PC-9 (cell line): ENCODE measurements around the gene ARRB1. TPM values are rescaled to one million over a fixed set of nuclear protein-coding genes. Genes with fewer than 3 reads are reported as not detected.

Experiments used
- BruUV-seq: library from RNA; stranded (reverse); fragments of 400-500 nt; replicated peaks from 2 replicates; lab custom pipeline; 2021; lab: Mats Ljungman, UMichigan
- CTCF ChIA-PET: fragments of 300-600 bp; sonication (Branson Sonifier 250); formaldehyde crosslinking; loops from one replicate; lab custom pipeline; 2022; ENCODE audit warnings: antibody characterized with exemption; lab: Charles Lee
- POLR2A ChIA-PET: fragments of 300-600 bp; sonication (Branson Sonifier 250); formaldehyde crosslinking; loops from one replicate; lab custom pipeline; 2022; ENCODE audit warnings: antibody characterized with exemption; ENCODE audit not compliant: unreplicated experiment; lab: Charles Lee
- DNase-seq, 2 experiments: peaks; one replicate each; pipeline versions ENCODE4 v3.0.0 to v3.0.0-alpha.2; 2015 to 2022; ENCODE audit warnings: mixed read lengths in 1 of 2
- H2AFZ ChIP-seq: fragments of 200-600 bp; sonication (generic); 2 replicates; pipeline ENCODE4 v1.8.1; 2017; ENCODE audit warnings: antibody characterized with exemption
- H3F3A ChIP-seq: fragments of 200-600 bp; sonication (generic); 2 replicates; pipeline ENCODE4 v1.8.1; 2017; ENCODE audit warnings: antibody characterized with exemption, mild to moderate bottlenecking, low read depth; ENCODE audit not compliant: insufficient read depth
- H3K27ac ChIP-seq: fragments of 200-600 bp; sonication (generic); 2 replicates; pipeline ENCODE4 v1.6.1; 2016; ENCODE audit warnings: mixed run types
- H3K27me3 ChIP-seq: fragments of 200-600 bp; sonication (generic); 2 replicates; pipeline ENCODE4 v1.6.1; 2016; ENCODE audit warnings: low read depth, mixed run types; ENCODE audit not compliant: insufficient read depth
- H3K36me3 ChIP-seq: fragments of 200-600 bp; sonication (generic); 2 replicates; pipeline ENCODE4 v1.6.1; 2016; ENCODE audit warnings: low read depth, mixed run types
- H3K4me1 ChIP-seq: fragments of 200-600 bp; sonication (generic); replicated peaks from 2 replicates; pipeline ENCODE4 v1.6.1; 2016; ENCODE audit warnings: mixed run types; ENCODE audit not compliant: insufficient read depth
- H3K4me2 ChIP-seq: fragments of 200-600 bp; sonication (generic); 2 replicates; pipeline ENCODE4 v1.6.1; 2017; ENCODE audit warnings: mixed run types
- H3K4me3 ChIP-seq: fragments of 200-600 bp; sonication (generic); 2 replicates; pipeline ENCODE4 v1.6.1; 2016; ENCODE audit warnings: mixed run types
- H3K79me2 ChIP-seq: fragments of 200-600 bp; sonication (generic); 2 replicates; pipeline ENCODE4 v1.6.1; 2017; ENCODE audit warnings: low read depth, mixed run types
- H3K9me2 ChIP-seq: fragments of 200-600 bp; sonication (generic); 2 replicates; pipeline ENCODE4 v1.8.1; 2017; ENCODE audit warnings: mild to moderate bottlenecking; ENCODE audit not compliant: insufficient read depth
- H3K9me3 ChIP-seq: fragments of 200-600 bp; sonication (generic); 2 replicates; pipeline ENCODE4 v1.8.1; 2016; ENCODE audit warnings: low read depth; ENCODE audit not compliant: insufficient read depth
- H4K20me1 ChIP-seq: fragments of 200-600 bp; sonication (generic); 2 replicates; pipeline ENCODE4 v1.8.1; 2017; ENCODE audit not compliant: insufficient read depth
- EZH2 ChIP-seq: fragments of 200-600 bp; sonication (generic); IDR thresholded peaks from 2 replicates; pipeline ENCODE4 v1.8.0; 2017; ENCODE audit warnings: antibody characterized with exemption, low read depth
- intact Hi-C: fragments of 100-400 bp; cut with micrococcal nuclease; formaldehyde crosslinking; loops from one replicate; pipeline ENCODE4 v1.10.0; 2022; ENCODE audit not compliant: unreplicated experiment
- total RNA-seq: library from RNA; stranded (reverse); gene quantifications from 2 replicates; pipeline ENCODE4 v1.2.3, GENCODE V29; 2021
- TF ChIP-seq, protein P1 (sequence below): fragments of 200-600 bp; sonication (generic); conservative IDR thresholded peaks from 2 replicates; pipeline ENCODE4 v1.6.1; 2017; ENCODE audit warnings: mixed run types, antibody characterized with exemption, mild to moderate bottlenecking, moderate library complexity

The ARRB1 gene
- total RNA-seq, 1 experiment from 2014 or later: 31.8 TPM

GRCh38 chr11:75312346-75312745 is 39.1 kb downstream of the ARRB1 start:
- Histone ChIP-seq H3K27me3 (no peaks in the 10 kb centered on the region), H3K4me1 (no peaks in the 10 kb centered on the region), H3F3A (no peaks in the 10 kb centered on the region; the same call in none of the 2 replicates), H3K4me2 (no peak overlapping the region), H3K9me2 (no peaks in the 10 kb centered on the region), H3K27ac (no peak overlapping the region), H2AFZ (no peak overlapping the region), H3K4me3 (no peak overlapping the region), H3K9me3 (no peaks in the 10 kb centered on the region), H3K79me2 (no peaks in the 10 kb centered on the region), H4K20me1 (peaks cover 7% of the 10 kb centered on the region; the same call in 1 of the 2 replicates), H3K36me3 (no peaks in the 10 kb centered on the region)
- TF ChIP-seq, protein P1, sequence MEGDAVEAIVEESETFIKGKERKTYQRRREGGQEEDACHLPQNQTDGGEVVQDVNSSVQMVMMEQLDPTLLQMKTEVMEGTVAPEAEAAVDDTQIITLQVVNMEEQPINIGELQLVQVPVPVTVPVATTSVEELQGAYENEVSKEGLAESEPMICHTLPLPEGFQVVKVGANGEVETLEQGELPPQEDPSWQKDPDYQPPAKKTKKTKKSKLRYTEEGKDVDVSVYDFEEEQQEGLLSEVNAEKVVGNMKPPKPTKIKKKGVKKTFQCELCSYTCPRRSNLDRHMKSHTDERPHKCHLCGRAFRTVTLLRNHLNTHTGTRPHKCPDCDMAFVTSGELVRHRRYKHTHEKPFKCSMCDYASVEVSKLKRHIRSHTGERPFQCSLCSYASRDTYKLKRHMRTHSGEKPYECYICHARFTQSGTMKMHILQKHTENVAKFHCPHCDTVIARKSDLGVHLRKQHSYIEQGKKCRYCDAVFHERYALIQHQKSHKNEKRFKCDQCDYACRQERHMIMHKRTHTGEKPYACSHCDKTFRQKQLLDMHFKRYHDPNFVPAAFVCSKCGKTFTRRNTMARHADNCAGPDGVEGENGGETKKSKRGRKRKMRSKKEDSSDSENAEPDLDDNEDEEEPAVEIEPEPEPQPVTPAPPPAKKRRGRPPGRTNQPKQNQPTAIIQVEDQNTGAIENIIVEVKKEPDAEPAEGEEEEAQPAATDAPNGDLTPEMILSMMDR: no peak
- no peak for TF ChIP-seq EZH2
- no peak for DNase-seq
- ChIA-PET CTCF (no interaction called here), POLR2A (no interaction called here)
- BruUV-seq: no TSS peak
- intact Hi-C loops: no loop called here

DNA sequence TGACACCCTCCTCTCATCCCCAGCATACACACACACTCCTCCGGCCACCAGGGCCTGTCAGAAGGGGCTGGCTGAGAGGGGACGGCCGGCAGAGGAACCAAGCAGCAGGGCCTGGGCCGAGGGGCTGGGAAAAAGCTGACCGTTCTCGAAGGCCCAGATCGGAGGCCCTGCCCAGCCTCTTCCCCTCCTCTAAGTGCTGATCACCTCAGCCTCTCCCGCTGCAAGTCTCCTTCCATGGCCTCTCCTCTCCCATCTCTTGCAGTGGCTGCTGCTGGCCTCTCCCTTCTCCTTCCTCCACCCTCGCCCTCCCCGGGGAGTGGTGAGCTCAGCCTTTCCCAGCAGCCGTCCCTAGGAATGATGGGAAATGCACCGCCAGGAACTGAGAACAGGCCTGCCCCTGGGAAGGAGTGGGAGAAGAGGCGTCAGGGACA is 39.6 kb downstream of the ARRB1 start:
- H3K36me3 ChIP-seq: no peaks in the 10 kb centered on the region
- no TSS peak for BruUV-seq
- ChIA-PET POLR2A (no interaction called here), CTCF (no interaction called here)
- H3K27me3 ChIP-seq: no peaks in the 10 kb centered on the region
- no peaks in the 10 kb centered on the region for H3K9me2 ChIP-seq
- H3K27ac ChIP-seq: no peak overlapping the region
- no peaks in the 10 kb centered on the region for H3K79me2 ChIP-seq
- peaks cover 8% of the 10 kb centered on the region; the same call in 1 of the 2 replicates for H4K20me1 ChIP-seq
- no peak overlapping the region for H3K4me3 ChIP-seq
- H3K9me3 ChIP-seq: no peaks in the 10 kb centered on the region
- no peaks in the 10 kb centered on the region; the same call in none of the 2 replicates for H3F3A ChIP-seq
- intact Hi-C loops: no loop called here
- TF ChIP-seq, protein P1: no peak
- TF ChIP-seq EZH2: no peak
- DNase-seq: no peak
- no peak overlapping the region for H3K4me2 ChIP-seq
- no peak overlapping the region for H2AFZ ChIP-seq
- H3K4me1 ChIP-seq: no peaks in the 10 kb centered on the region

- H3K36me3 ChIP-seq: no peaks in the 10 kb centered on the region
- H3F3A ChIP-seq: no peaks in the 10 kb centered on the region; the same call in 1 of the 2 replicates
- no peaks in the 10 kb centered on the region for H3K9me2 ChIP-seq
- H3K27me3 ChIP-seq: no peaks in the 10 kb centered on the region
- H2AFZ ChIP-seq: no peak overlapping the region
- no peaks in the 10 kb centered on the region for H3K4me1 ChIP-seq
- no peak overlapping the region for H3K4me2 ChIP-seq
- no peak overlapping the region for H3K27ac ChIP-seq
- DNase-seq: no peak
- intact Hi-C loops: no loop called here
- ChIA-PET CTCF (no interaction called here), POLR2A (no interaction called here)
- no TSS peak for BruUV-seq
- H3K9me3 ChIP-seq: no peaks in the 10 kb centered on the region
- peaks cover 8% of the 10 kb centered on the region; the same call in 1 of the 2 replicates for H4K20me1 ChIP-seq
- H3K79me2 ChIP-seq: no peaks in the 10 kb centered on the region
- TF ChIP-seq EZH2: no peak
- TF ChIP-seq, protein P1: no peak
- no peak overlapping the region for H3K4me3 ChIP-seq
Measured at GRCh38 chr11:75308986-75309385, 42.5 kb downstream of the ARRB1 start.
